HEK293 (cell line): ENCODE data around the gene PMP22.
A peak's percentile ranks its signal among the peaks of the same experiment; 100 is the strongest.
"Not testable (repeated sequence)": the region's sequence is repeated elsewhere in the genome, so short reads cannot be mapped to it uniquely, and the experiment has no call there.

Experiments
- CTCF ChIA-PET: fragments of 350-600 bp; formaldehyde crosslinking; extraction: SDS; loops from one replicate; lab custom pipeline; 2021; ENCODE audit warnings: antibody characterized with exemption; lab: Yijun Ruan, JAX
- POLR2A ChIA-PET: fragments of 300-600 bp; formaldehyde crosslinking; extraction: SDS; loops from one replicate; lab custom pipeline; 2020; ENCODE audit warnings: antibody characterized with exemption, inconsistent platforms; lab: Yijun Ruan, JAX
- H3K27ac ChIP-seq: fragments of 200-500 bp; sonication (Bioruptor generic); 2 replicates; pipeline ENCODE4 v1.5.1; 2014; ENCODE audit warnings: low read depth, low read length, control low read depth, inconsistent platforms; ENCODE audit errors: extremely low read depth
- H3K36me3 ChIP-seq, 2 experiments: fragments of 200-500 bp in 1 of 2; sonication (Bioruptor generic) in 1 of 2; 1 replicate in 1 of 2; 2 replicates in 1 of 2; pipeline ENCODE4 v1.5.1; 2014 to 2017; ENCODE audit warnings: inconsistent platforms in 2 of 2, low read length in 2 of 2; ENCODE audit not compliant: control insufficient read depth in 2 of 2, insufficient read depth in 1 of 2
- H3K4me1 ChIP-seq: fragments of 200-500 bp; sonication (Bioruptor generic); 2 replicates; pipeline ENCODE4 v1.5.1; 2014; ENCODE audit warnings: mild to moderate bottlenecking, low read length, inconsistent platforms; ENCODE audit not compliant: control insufficient read depth, insufficient read depth
- H3K4me3 ChIP-seq: 2 replicates; pipeline ENCODE4 v1.5.1; 2011; ENCODE audit warnings: low read depth, mild to moderate bottlenecking, control low read depth, low read length, moderate library complexity
- H3K9me3 ChIP-seq: fragments of 200-500 bp; sonication (Bioruptor generic); 2 replicates; pipeline ENCODE4 v1.5.1; 2014; ENCODE audit warnings: low read depth, low read length, inconsistent platforms; ENCODE audit not compliant: control insufficient read depth, insufficient read depth
- GLIS1 ChIP-seq: fragments of 450-650 bp; formaldehyde crosslinking; IDR thresholded peaks from 2 replicates; pipeline ENCODE4 v1.5.1; 2016; ENCODE audit warnings: missing biosample characterization, missing genetic modification characterization
- HOXD13 ChIP-seq: sonication (generic); formaldehyde crosslinking; IDR thresholded peaks from 2 replicates; pipeline ENCODE4 v1.8.0; 2022; ENCODE audit warnings: missing genetic modification reagents, borderline replicate concordance
- PRDM6 ChIP-seq: fragments of 450-650 bp; formaldehyde crosslinking; IDR thresholded peaks from 2 replicates; pipeline ENCODE4 v1.5.1; 2017; ENCODE audit warnings: missing biosample characterization, missing genetic modification characterization
- SETDB1 ChIP-seq: IDR thresholded peaks from one replicate; pipeline ENCODE4 v1.6.1; 2017; ENCODE audit warnings: mild to moderate bottlenecking, low read length, moderate library complexity, mixed read lengths; ENCODE audit not compliant: insufficient read length
- TCF7L2 ChIP-seq: IDR thresholded peaks from 2 replicates; pipeline ENCODE4 v1.6.1; 2011; ENCODE audit warnings: low read depth, mild to moderate bottlenecking, inconsistent platforms, low read length, moderate library complexity, borderline replicate concordance
- WT1 ChIP-seq: fragments of 450-650 bp; formaldehyde crosslinking; IDR thresholded peaks from 2 replicates; pipeline ENCODE4 v1.5.1; 2016; ENCODE audit warnings: missing biosample characterization, missing genetic modification characterization
- YY1 ChIP-seq: fragments of 450-650 bp; formaldehyde crosslinking; IDR thresholded peaks from 2 replicates; pipeline ENCODE4 v1.5.1; 2018; ENCODE audit warnings: missing biosample characterization, missing genetic modification characterization
- ZNF10 ChIP-seq: fragments of 450-650 bp; formaldehyde crosslinking; IDR thresholded peaks from 2 replicates; pipeline ENCODE4 v1.5.1; 2017; ENCODE audit warnings: missing biosample characterization, missing genetic modification characterization
- ZNF132 ChIP-seq: fragments of 450-650 bp; formaldehyde crosslinking; IDR thresholded peaks from 2 replicates; pipeline ENCODE4 v1.5.1; 2017; ENCODE audit warnings: missing biosample characterization, missing genetic modification characterization, borderline replicate concordance
- ZNF146 ChIP-seq: fragments of 450-650 bp; formaldehyde crosslinking; IDR thresholded peaks from 2 replicates; pipeline ENCODE4 v1.5.1; 2016; ENCODE audit warnings: missing biosample characterization, missing genetic modification characterization
- ZNF16 ChIP-seq: fragments of 450-650 bp; formaldehyde crosslinking; IDR thresholded peaks from 2 replicates; pipeline ENCODE4 v1.5.1; 2016; ENCODE audit warnings: low read depth, missing biosample characterization, missing genetic modification characterization
- ZNF175 ChIP-seq: fragments of 450-650 bp; formaldehyde crosslinking; IDR thresholded peaks from 2 replicates; pipeline ENCODE4 v1.5.1; 2016; ENCODE audit warnings: missing biosample characterization, missing genetic modification characterization
- ZNF184 ChIP-seq: fragments of 450-650 bp; IDR thresholded peaks from 2 replicates; pipeline ENCODE4 v1.5.1; 2018; ENCODE audit warnings: missing biosample characterization, mild to moderate bottlenecking, missing genetic modification characterization
- ZNF280D ChIP-seq: fragments of 450-650 bp; formaldehyde crosslinking; IDR thresholded peaks from 2 replicates; pipeline ENCODE4 v1.5.1; 2016; ENCODE audit warnings: missing biosample characterization, missing genetic modification characterization
- ZNF394 ChIP-seq: fragments of 450-650 bp; formaldehyde crosslinking; IDR thresholded peaks from 2 replicates; pipeline ENCODE4 v1.5.1; 2016; ENCODE audit warnings: missing biosample characterization, missing genetic modification characterization, mild to moderate bottlenecking, moderate library complexity, borderline replicate concordance
- ZNF529 ChIP-seq: fragments of 450-650 bp; formaldehyde crosslinking; IDR thresholded peaks from 2 replicates; pipeline ENCODE4 v1.5.1; 2017; ENCODE audit warnings: missing genetic modification characterization, missing biosample characterization; ENCODE audit not compliant: insufficient replicate concordance
- ZNF610 ChIP-seq: fragments of 450-650 bp; formaldehyde crosslinking; IDR thresholded peaks from 2 replicates; pipeline ENCODE4 v1.5.1; 2016; ENCODE audit warnings: missing biosample characterization, missing genetic modification characterization, borderline replicate concordance
- ZNF626 ChIP-seq: fragments of 450-650 bp; sonication (Bioruptor Pico); formaldehyde crosslinking; IDR thresholded peaks from 2 replicates; pipeline ENCODE4 v1.5.1; 2018; ENCODE audit warnings: missing biosample characterization, missing genetic modification characterization, inconsistent platforms
- ZNF654 ChIP-seq: fragments of 450-650 bp; formaldehyde crosslinking; IDR thresholded peaks from 2 replicates; pipeline ENCODE4 v1.5.1; 2016; ENCODE audit warnings: low read depth, missing biosample characterization, missing genetic modification characterization
- ZNF704 ChIP-seq: fragments of 450-650 bp; formaldehyde crosslinking; IDR thresholded peaks from 2 replicates; pipeline ENCODE4 v1.5.1; 2016; ENCODE audit warnings: missing biosample characterization, missing genetic modification characterization
- ZNF843 ChIP-seq: fragments of 450-650 bp; formaldehyde crosslinking; IDR thresholded peaks from 2 replicates; pipeline ENCODE4 v1.5.1; 2016; ENCODE audit warnings: missing biosample characterization, missing genetic modification characterization

The PMP22 gene

GRCh38 chr17:15210247-15210646 is 54.9 kb downstream of the PMP22 start (continued):
- TF ChIP-seq SETDB1 (no peak), ZNF132 (tag by site-specific recombination) (no peak), ZNF394 (no peak), ZNF654 (tag by site-specific recombination) (no peak)
- TF ChIP-seq, all 188 proteins: peak for 0

- H3K4me1 ChIP-seq, H3K4me3 ChIP-seq, H3K9me3 ChIP-seq, POLR2A ChIA-PET: not testable (repeated sequence)
- TF ChIP-seq ZNF146 (tag by site-specific recombination) (peak; percentile 64; the same call in 1 of the 2 replicates), ZNF280D (tag by site-specific recombination) (0 out of 2 replicates have a peak, but pooled peaks have one; percentile 58)
- TF ChIP-seq, all 188 proteins: peak for 2; not testable (repeated sequence) for 186
- CTCF ChIA-PET, H3K36me3 ChIP-seq, H3K27ac ChIP-seq: not testable (repeated sequence)
Measured at GRCh38 chr17:15203062-15203461, 62.1 kb downstream of the PMP22 start.

- H3K36me3 ChIP-seq, CTCF ChIA-PET, POLR2A ChIA-PET, H3K4me3 ChIP-seq, H3K27ac ChIP-seq, H3K9me3 ChIP-seq, H3K4me1 ChIP-seq: not testable (repeated sequence)
- TF ChIP-seq SETDB1 (peak; percentile 93), ZNF529 (peak; percentile 89)
Measured at GRCh38 chr17:15200574-15200973, 64.6 kb downstream of the PMP22 start.

- POLR2A ChIA-PET, result no interaction called here
- TF ChIP-seq ZNF626 (tag by site-specific recombination), result no peak
- peak; percentile 83 for TF ChIP-seq ZNF10 (tag by site-specific recombination)
- TF ChIP-seq, all 188 proteins: peak for 1
- CTCF ChIA-PET, result no interaction called here
- H3K4me1 ChIP-seq, result peaks cover 6% of the 10 kb centered on the region
- H3K4me3 ChIP-seq, result no peak overlapping the region
- H3K27ac ChIP-seq, result no peak overlapping the region
- H3K36me3 ChIP-seq, result no peaks in the 10 kb centered on the region
- peaks cover 2% of the 10 kb centered on the region for H3K9me3 ChIP-seq
Measured at GRCh38 chr17:15197229-15197628, 67.9 kb downstream of the PMP22 start.

- Histone ChIP-seq H3K4me1 (peaks cover 6% of the 10 kb centered on the region), H3K36me3 (no peaks in the 10 kb centered on the region), H3K4me3 (no peak overlapping the region), H3K27ac (no peak overlapping the region), H3K9me3 (peaks cover 2% of the 10 kb centered on the region)
- ChIA-PET CTCF (interaction anchor here (1.3 to 1.6 kb wide), 2 partner anchors 14 to 19 kb away, joined by 3 to 4 read pairs; no protein-coding TSS in a partner anchor), POLR2A (no interaction called here)
- TF ChIP-seq GLIS1 (tag by site-specific recombination) (peak; percentile 54), PRDM6 (tag by site-specific recombination) (0 out of 2 replicates have a peak, but pooled peaks have one; percentile 25), ZNF184 (no peak), YY1 (tag by site-specific recombination) (no peak), WT1 (peak; percentile 71; the same call in 1 of the 2 replicates), TCF7L2 (peak; percentile 79), ZNF704 (no peak), HOXD13 (0 out of 2 replicates have a peak, but pooled peaks have one; percentile 45), ZNF175 (tag by site-specific recombination) (no peak), ZNF843 (tag by site-specific recombination) (peak; percentile 70), ZNF16 (tag by site-specific recombination) (no peak), ZNF610 (tag by site-specific recombination) (no peak)
Measured at GRCh38 chr17:15194859-15195277, 70.3 kb downstream of the PMP22 start.
